H1 (cell line): ENCODE measurements around the gene LIPE.

Source experiments
- CBX8 ChIP-seq: fragments of 300-800, 300-1000 bp; sonication (generic); IDR thresholded peaks from 2 replicates; pipeline ENCODE4 v1.7.1; 2016; ENCODE audit warnings: low read depth, low read length, borderline replicate concordance
- CHD2 ChIP-seq: IDR thresholded peaks from 2 replicates; pipeline ENCODE4 v1.6.1; 2012; ENCODE audit warnings: low read length, improper control_type of control experiment
- GABPA ChIP-seq: IDR thresholded peaks from 2 replicates; pipeline ENCODE4 v1.6.1; 2011; ENCODE audit warnings: mild to moderate bottlenecking, low read length, moderate library complexity, borderline replicate concordance; ENCODE audit not compliant: insufficient read depth
- USF2 ChIP-seq: IDR thresholded peaks from 2 replicates; pipeline ENCODE4 v1.6.1; 2011; ENCODE audit warnings: low read length, improper control_type of control experiment
- ZNF274 ChIP-seq: IDR thresholded peaks from 2 replicates; pipeline ENCODE4 v1.7.0; 2012; ENCODE audit warnings: low read length, borderline replicate concordance; ENCODE audit errors: extremely low read depth

- TF ChIP-seq ZNF274, result no peak
- TF ChIP-seq CBX8, result no peak
- TF ChIP-seq USF2, result no peak
- no peak; the same call in 1 of the 2 replicates for TF ChIP-seq CHD2
- no peak for TF ChIP-seq GABPA
These were observed 3.5 kb downstream of the LIPE start for GRCh38 chr19:42423462-42424344.
